SK-MEL-5 (cell line): ENCODE results near the gene SIGLEC10. TPM values are rescaled to one million over a fixed set of nuclear protein-coding genes. Genes with fewer than 3 reads are reported as not detected.

Experiments
- small RNA-seq, 2 experiments: library from RNA; depleted of rRNA; stranded (forward); fragments of <200 nt; gene quantifications; one replicate each; pipeline ENCODE3, GENCODE V24; 2014
- total RNA-seq: library from RNA; depleted of rRNA; stranded (reverse); fragments of >200 nt; shearing (Covaris generic); gene quantifications from 2 replicates; pipeline ENCODE4 v1.2.3, GENCODE V29; 2014; rRNA removed

SIGLEC10 gene
- total RNA-seq, 1 experiment from 2014 or later: not detected

Small RNA genes lying within 50 kb of the gene (small RNA-seq; reads per million reads assigned to genes)
- 0 reads per million in 2 experiments for gene AC020914.5

Other genes starting within 250 kb of the SIGLEC10 start
- gene CD33, start 192.6 kb downstream of the SIGLEC10 start, total RNA-seq: 0.19 and 0.63 TPM in 2 replicates
- gene SIGLECL1, start 166.6 kb downstream of the SIGLEC10 start, total RNA-seq: not detected in 2 replicates
- 0.11 TPM in 1 of 2 replicates, not detected in the other for gene IGLON5, start 106.0 kb downstream of the SIGLEC10 start, total RNA-seq
- gene VSIG10L, start 75.5 kb downstream of the SIGLEC10 start, total RNA-seq: 0.75 and 0.77 TPM in 2 replicates
- 127 and 138 TPM in 2 replicates for gene ETFB, start 51.3 kb downstream of the SIGLEC10 start, total RNA-seq
- gene CLDND2, start 48.6 kb downstream of the SIGLEC10 start, total RNA-seq: not detected in 2 replicates
- gene NKG7, start 45.0 kb downstream of the SIGLEC10 start, total RNA-seq: not detected in 2 replicates
- gene LIM2, start 29.7 kb downstream of the SIGLEC10 start, total RNA-seq: not detected in 2 replicates
- gene C19orf84, start 27.1 kb downstream of the SIGLEC10 start, total RNA-seq: not detected in 2 replicates
- not detected in 2 replicates for gene SIGLEC8, start 40.8 kb upstream of the SIGLEC10 start, total RNA-seq
- gene CEACAM18, start 60.9 kb upstream of the SIGLEC10 start, total RNA-seq: not detected in 2 replicates
- not detected in 2 replicates for gene SIGLEC12, start 84.2 kb upstream of the SIGLEC10 start, total RNA-seq
- gene SIGLEC6, start 114.0 kb upstream of the SIGLEC10 start, total RNA-seq: not detected in 2 replicates
- gene ZNF175, start 153.6 kb upstream of the SIGLEC10 start, total RNA-seq: 3.0 and 4.7 TPM in 2 replicates
- not detected in 2 replicates for gene SIGLEC5, start 212.8 kb upstream of the SIGLEC10 start, total RNA-seq
- gene SIGLEC14, start 229.2 kb upstream of the SIGLEC10 start, total RNA-seq: not detected in 2 replicates